CD4-positive, alpha-beta T cell treated with Interferon alpha-2 for 1 hour (primary cell): ENCODE measurements around the gene ZNF648.
"Not testable (repeated sequence)": the region's sequence is repeated elsewhere in the genome, so short reads cannot be mapped to it uniquely, and the experiment has no call there.

Experiments used
- DNase-seq, 2 donors: peaks; one replicate each; pipeline ENCODE4 v3.0.0-alpha.2; 2020 to 2022

Gene ZNF648

DNA sequence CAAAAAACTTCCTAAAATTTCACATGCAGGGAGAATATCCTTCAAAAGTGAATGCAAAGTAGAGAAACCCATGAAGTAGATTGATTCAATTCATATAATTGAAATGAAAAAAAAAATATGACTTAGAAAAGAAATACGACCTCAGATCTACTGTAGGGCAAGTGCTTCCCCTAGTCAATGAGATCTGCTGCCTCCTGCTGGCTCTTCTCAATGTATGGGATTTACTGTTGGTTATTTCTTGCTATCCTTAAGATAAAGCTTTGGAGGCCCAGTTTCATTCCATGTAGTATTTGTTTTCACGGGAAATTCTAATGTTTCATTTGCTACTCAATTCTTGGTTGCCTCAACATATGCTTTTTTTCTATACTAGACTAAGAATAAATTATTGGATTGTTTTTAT lies 46.2 kb downstream of the ZNF648 start:
- DNase-seq = no peak

DNA sequence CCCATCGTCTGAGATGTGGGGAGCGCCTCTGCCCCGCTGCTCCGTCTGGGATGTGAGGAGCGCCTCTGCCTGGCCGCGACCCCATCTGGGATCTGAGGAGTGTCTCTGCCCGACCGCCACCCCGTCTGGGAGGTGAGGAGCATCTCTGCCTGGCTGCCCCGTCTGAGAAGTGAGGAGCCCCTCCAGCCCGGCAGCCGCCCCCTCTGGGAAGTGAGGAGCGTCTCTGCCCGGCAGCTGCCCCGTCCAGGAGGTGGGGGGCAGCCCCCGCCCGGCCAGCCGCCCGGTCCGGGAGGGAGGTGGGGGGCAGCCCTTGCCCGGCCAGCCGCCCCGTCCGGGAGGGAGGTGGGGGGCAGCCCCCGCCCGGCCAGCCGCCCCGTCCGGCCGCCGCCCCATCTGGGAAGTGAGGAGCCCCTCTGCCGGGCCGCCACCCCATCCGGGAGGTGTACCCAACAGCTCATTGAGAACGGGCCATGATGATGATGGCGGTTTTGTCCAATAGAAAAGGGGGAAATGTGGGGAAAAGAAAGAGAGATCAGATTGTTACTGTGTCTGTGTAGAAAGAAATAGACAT lies 50.6 kb downstream of the ZNF648 start:
- DNase-seq = not testable (repeated sequence)

DNA sequence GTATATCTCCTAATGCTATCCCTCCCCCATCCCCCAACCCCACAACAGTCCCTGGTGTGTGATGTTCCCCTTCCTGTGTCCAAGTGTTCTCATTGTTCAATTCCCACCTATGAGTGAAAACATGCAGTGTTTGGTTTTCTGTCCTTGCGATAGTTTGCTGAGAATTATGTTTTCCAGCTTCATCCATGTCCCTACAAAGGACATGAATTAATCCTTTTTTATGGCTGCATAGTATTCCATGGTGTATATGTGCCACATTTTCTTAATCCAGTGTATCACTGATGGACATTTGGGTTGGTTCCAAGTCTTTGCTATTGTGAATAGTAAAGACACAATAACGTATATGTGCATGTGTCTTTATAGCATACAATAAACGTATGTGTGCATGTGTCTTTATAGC lies 56.1 kb downstream of the ZNF648 start:
- DNase-seq = not testable (repeated sequence)

DNA sequence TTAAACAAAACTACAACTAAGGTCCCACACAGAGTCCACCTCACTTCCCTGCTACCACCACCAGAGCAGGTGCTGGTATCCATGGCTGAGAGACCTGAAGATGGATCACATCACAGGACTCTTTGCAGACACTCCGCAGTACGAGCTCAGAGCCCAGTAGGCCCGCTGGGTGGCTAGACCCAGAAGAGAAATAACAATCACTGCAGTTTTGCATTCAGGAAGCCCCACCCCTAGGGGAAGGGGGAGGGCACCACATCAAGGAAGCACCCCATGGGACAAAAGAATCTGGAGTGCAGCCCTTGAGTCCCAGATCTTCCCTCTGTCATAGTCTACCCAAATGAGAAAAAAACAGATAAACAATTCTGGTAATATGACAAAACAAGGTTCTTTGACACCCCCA lies 56.9 kb downstream of the ZNF648 start:
- DNase-seq = no peak
